ENCODE measurements around the gene TTC28.

Gene TTC28

GRCh38 chr22:27941143-27941542 is 738.5 kb downstream of the TTC28 start:
- DNase-seq (ENCODE audit: low spot score) (no peak), FAIRE-seq (peak; percentile 50)

- FAIRE-seq (peak; percentile 87), DNase-seq (ENCODE audit: low spot score) (peak; percentile 25)
Observed at GRCh38 chr22:27937453-27937852, 742.2 kb downstream of the TTC28 start.

GRCh38 chr22:27935897-27936296 is 743.7 kb downstream of the TTC28 start:
- DNase-seq (ENCODE audit: low spot score) (no peak), FAIRE-seq (peak; percentile 92)

DNA sequence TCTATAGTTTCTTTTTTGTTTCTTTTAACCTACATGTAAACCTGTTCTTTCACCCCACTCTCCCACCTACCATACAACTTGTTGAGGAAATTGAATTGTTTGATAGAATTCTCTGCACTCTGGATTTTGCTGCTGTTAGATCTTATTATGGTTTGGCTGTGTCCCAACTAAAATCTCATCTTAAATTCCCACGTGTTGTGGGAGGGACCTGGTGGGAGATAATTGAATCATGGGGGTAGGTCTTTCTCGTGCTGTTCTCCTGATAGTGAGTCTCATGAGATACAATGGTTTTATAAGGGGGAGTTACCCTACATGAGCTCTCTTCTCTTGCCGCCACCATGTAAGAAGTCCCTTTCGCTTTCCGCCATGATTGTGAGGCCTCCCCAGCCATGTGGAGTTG is 745.6 kb downstream of the TTC28 start:
- DNase-seq (ENCODE audit: low spot score) (no peak), FAIRE-seq (peak; percentile 91)

- DNase-seq (ENCODE audit: low spot score) = no peak
- no peak for FAIRE-seq
Observed at GRCh38 chr22:27933186-27933983, 746.3 kb downstream of the TTC28 start.

DNA sequence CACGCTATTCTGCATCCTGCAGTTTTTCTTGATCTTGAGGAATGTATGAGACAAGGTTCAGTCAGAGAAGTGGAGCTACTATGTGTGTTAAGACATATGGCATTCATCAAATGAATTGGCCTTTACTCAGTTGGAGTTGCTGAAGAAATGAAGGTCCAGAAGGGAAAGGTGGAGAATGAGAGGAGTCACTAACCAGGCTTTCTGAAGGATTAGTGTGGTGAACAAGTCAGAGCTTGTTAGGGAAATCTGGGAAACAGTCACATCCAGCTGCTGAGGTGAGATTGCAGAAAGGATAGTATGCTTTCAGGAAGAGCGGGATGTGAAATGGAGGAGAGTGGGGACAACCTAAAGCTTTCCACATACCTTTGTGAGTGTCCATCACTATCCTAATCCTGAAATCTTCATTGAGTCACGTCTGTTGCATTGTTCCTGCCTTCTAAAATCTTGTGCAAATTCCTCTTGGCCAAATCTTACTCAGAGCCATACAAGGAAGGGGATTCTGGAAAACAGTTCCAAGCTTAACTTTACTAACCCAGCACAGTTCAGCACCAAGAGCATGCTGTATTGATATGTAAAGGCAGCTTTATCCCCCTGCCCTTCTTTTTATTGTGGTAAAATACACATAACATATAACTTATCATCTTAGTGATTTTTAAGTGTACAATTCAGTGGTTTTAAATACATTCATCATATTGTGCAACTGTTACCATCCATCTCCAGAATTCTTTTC is 749.1 kb downstream of the TTC28 start:
- FAIRE-seq = no peak

More for the DNA sequence above, 749.1 kb downstream of the TTC28 start:
- no peak for DNase-seq (ENCODE audit: low spot score)
